Endothelial cell of umbilical vein (primary cell): ENCODE data around the gene ECSIT. TPM values are rescaled to one million over a fixed set of nuclear protein-coding genes. Genes with fewer than 3 reads are reported as not detected.
"Not testable (repeated sequence)": the region's sequence is repeated elsewhere in the genome, so short reads cannot be mapped to it uniquely, and the experiment has no call there.

ENCODE experiments used
- BruUV-seq: library from RNA; stranded (reverse); fragments of 400-500 nt; replicated peaks from 2 replicates; lab custom pipeline; 2021; lab: Mats Ljungman, UMichigan
- CTCF ChIA-PET: fragments of 300-600, 350-600 bp; sonication (Branson Sonifier 250); formaldehyde crosslinking; loops from one replicate; lab custom pipeline; 2021; ENCODE audit warnings: antibody characterized with exemption, inconsistent platforms; lab: Charles Lee
- POLR2A ChIA-PET: fragments of 300-600, 350-600 bp; sonication (Branson Sonifier 250); formaldehyde crosslinking; loops from one replicate; lab custom pipeline; 2021; ENCODE audit warnings: antibody characterized with exemption, inconsistent platforms; lab: Charles Lee
- DNase-seq: peaks from one replicate; pipeline ENCODE4 v3.0.0-alpha.2; 2011; ENCODE audit warnings: low read depth, low spot score
- FAIRE-seq: peaks from 2 replicates; lab custom pipeline; 2011; peaks lifted over from hg19 to GRCh38; lab: Jason Lieb, UNC
- H2AFZ ChIP-seq: 2 replicates; pipeline ENCODE4 v1.6.0; 2012; ENCODE audit warnings: low read depth, low read length, control low read depth, inconsistent platforms
- H3K27ac ChIP-seq: 2 replicates; pipeline ENCODE4 v1.5.1; 2011; ENCODE audit warnings: low read depth, mild to moderate bottlenecking, control low read depth, low read length, moderate library complexity; ENCODE audit not compliant: insufficient read depth
- H3K27me3 ChIP-seq, 2 experiments: 2 replicates each; pipeline versions ENCODE4 v1.6.0 to v1.6.1; 2011; ENCODE audit warnings: low read length in 2 of 2, mixed read lengths in 1 of 2; ENCODE audit not compliant: control insufficient read depth in 2 of 2, insufficient read depth in 2 of 2
- H3K36me3 ChIP-seq, 2 experiments: 2 replicates in 1 of 2; 3 replicates in 1 of 2; pipeline ENCODE4 v1.5.1; 2011; ENCODE audit warnings: low read length in 2 of 2, mild to moderate bottlenecking in 1 of 2, moderate library complexity in 1 of 2; ENCODE audit not compliant: control insufficient read depth in 2 of 2, insufficient read depth in 2 of 2; ENCODE audit errors: extremely low read depth in 1 of 2
- H3K4me1 ChIP-seq: 3 replicates; pipeline ENCODE4 v1.5.1; 2011; ENCODE audit warnings: mild to moderate bottlenecking, low read length; ENCODE audit not compliant: control insufficient read depth, insufficient read depth; ENCODE audit errors: extremely low read depth
- H3K4me2 ChIP-seq: 2 replicates; pipeline ENCODE4 v1.6.1; 2011; ENCODE audit warnings: low read length, control low read depth, mixed read lengths; ENCODE audit not compliant: insufficient read depth
- H3K4me3 ChIP-seq, 3 experiments: fragments of 200-600 bp in 1 of 3; sonication (generic), shearing (Covaris generic) in 1 of 3; replicated peaks in 1 of 3; 2 replicates each; pipeline ENCODE4 v1.5.1; 2011 to 2016; ENCODE audit warnings: control low read depth in 3 of 3, low read length in 3 of 3, mild to moderate bottlenecking in 2 of 3, inconsistent platforms in 1 of 3, low read depth in 1 of 3, moderate library complexity in 1 of 3; ENCODE audit not compliant: insufficient read depth in 1 of 3
- H3K79me2 ChIP-seq: 2 replicates; pipeline ENCODE4 v1.6.0; 2012; ENCODE audit warnings: low read length, inconsistent platforms; ENCODE audit not compliant: control insufficient read depth, insufficient read depth
- H3K9ac ChIP-seq: replicated peaks from 2 replicates; pipeline ENCODE3; 2011; ENCODE audit warnings: low read length, control low read depth; ENCODE audit not compliant: insufficient read depth; ENCODE audit errors: extremely low read depth
- H3K9me1 ChIP-seq: replicated peaks from 3 replicates; pipeline ENCODE4 v1.6.0; 2011; ENCODE audit warnings: mild to moderate bottlenecking, low read length; ENCODE audit not compliant: control insufficient read depth, insufficient read depth; ENCODE audit errors: extremely low read depth
- H3K9me3 ChIP-seq: replicated peaks from 2 replicates; pipeline ENCODE4 v1.5.1; 2012; ENCODE audit warnings: low read length, inconsistent platforms; ENCODE audit not compliant: control insufficient read depth, insufficient read depth
- H4K20me1 ChIP-seq: replicated peaks from 2 replicates; pipeline ENCODE3; 2011; ENCODE audit warnings: mild to moderate bottlenecking, low read length; ENCODE audit not compliant: control insufficient read depth, insufficient read depth; ENCODE audit errors: extremely low read depth
- GATA2 ChIP-seq: IDR thresholded peaks from 2 replicates; pipeline ENCODE4 v1.7.0; 2011; ENCODE audit warnings: low read depth, mild to moderate bottlenecking, moderate library complexity, mixed read lengths, low read length; ENCODE audit not compliant: insufficient read length, insufficient read depth
- POLR2AphosphoS5 ChIP-seq: IDR thresholded peaks from 2 replicates; pipeline ENCODE4 v1.6.1; 2012; ENCODE audit warnings: low read depth, mild to moderate bottlenecking, control low read depth, low read length, moderate library complexity; ENCODE audit not compliant: insufficient read depth
- dilution Hi-C: fragments of 300-500 bp; cut with MboI; formaldehyde crosslinking; loops from one replicate; pipeline ENCODE4 v1.15.0; 2019; ENCODE audit warnings: low sequenced_read_pairs; ENCODE audit not compliant: extremely low pct_ligation_motif_present
- intact Hi-C: fragments of 100-400 bp; cut with micrococcal nuclease; formaldehyde crosslinking; loops from one replicate; pipeline ENCODE4 v1.10.0; 2022
- polyA plus RNA-seq, 4 experiments: library from polyadenylated mRNA; depleted of rRNA in 3 of 4; stranded (reverse) in 3 of 4; unstranded in 1 of 4; fragments of >200 nt; gene quantifications; 2 replicates each; pipeline versions ENCODE4 v1.2.1 to v1.2.3, GENCODE V29; 2011 to 2012; ENCODE audit warnings: missing spikeins in 1 of 4
- total RNA-seq: library from RNA; stranded (reverse); gene quantifications from 2 replicates; pipeline ENCODE4 v1.2.3, GENCODE V29; 2021

ECSIT gene
- total and polyA plus RNA-seq, 2 donors (not counting 3 experiments of a cell fraction or from before 2014, with no cell fraction given), result 32.4 to 47.2 TPM

DNA sequence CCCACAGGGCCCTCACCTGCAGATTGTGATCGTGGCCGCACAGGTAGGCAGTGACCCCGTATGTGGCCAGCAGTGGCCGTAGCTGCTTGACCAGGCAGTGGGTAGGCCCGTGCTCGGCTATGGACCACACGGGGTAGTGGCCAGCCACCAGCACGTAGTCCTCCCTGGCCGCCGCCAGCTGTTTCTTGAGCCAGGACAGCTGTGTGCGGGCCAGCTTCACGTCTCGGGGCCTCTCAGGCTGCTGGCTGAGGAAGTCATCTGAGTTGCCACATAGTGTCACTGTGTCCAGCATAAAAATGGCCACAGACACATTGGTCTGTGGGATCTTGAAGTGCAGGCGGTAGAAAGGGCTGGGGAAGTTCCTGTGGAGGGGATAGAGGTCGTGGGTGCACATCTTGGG lies 47.3 kb upstream of the ECSIT start:
- Histone ChIP-seq H3K9me3 (no peaks in the 10 kb centered on the region), H3K4me1 (no peaks in the 10 kb centered on the region), H3K4me3 (no peak overlapping the region), H2AFZ (no peak overlapping the region), H3K27me3 (peaks cover 3 to 7% of the 10 kb centered on the region in 2 experiments), H3K36me3 (no peaks in the 10 kb centered on the region), H3K27ac (no peak overlapping the region), H4K20me1 (no peaks in the 10 kb centered on the region), H3K79me2 (no peaks in the 10 kb centered on the region), H3K9me1 (no peaks in the 10 kb centered on the region), H3K4me2 (no peak overlapping the region), H3K9ac (no peak overlapping the region)
- DNase-seq (no peak), FAIRE-seq (no peak)
- intact Hi-C loops (no loop called here), dilution Hi-C loops (no loop called here)
- CTCF ChIA-PET, result no interaction called here
- POLR2A ChIA-PET, result no interaction called here
- no TSS peak for BruUV-seq
- no peak for TF ChIP-seq POLR2AphosphoS5

DNA sequence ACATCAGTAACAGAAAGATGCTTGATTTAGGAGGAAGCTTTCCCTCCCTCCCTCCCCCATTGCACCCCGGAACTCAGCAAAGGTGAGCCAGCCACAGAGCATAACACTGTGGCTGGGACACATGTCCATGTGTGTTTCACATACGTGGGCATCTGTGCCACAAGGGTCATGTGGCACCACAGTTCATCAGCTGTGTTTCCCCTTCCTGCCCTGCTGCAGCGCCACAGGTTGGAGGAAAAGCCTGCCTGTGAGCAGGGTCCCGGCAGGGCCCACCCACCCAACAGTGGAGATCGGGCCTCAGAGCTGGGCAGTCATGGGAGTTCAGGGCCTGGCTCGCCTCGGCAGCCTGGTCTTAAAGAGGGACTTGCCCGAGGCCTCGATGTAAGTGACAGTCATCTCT lies 45.8 kb upstream of the ECSIT start:
- H2AFZ ChIP-seq, result no peak overlapping the region
- H3K9me1 ChIP-seq, result no peaks in the 10 kb centered on the region
- H3K4me3 ChIP-seq, result no peak overlapping the region
- no peaks in the 10 kb centered on the region for H3K9me3 ChIP-seq
- dilution Hi-C loops, result no loop called here
- H3K4me1 ChIP-seq, result no peaks in the 10 kb centered on the region
- H3K27me3 ChIP-seq, result peaks cover 3 to 7% of the 10 kb centered on the region in 2 experiments
- no peak for DNase-seq
- POLR2A ChIA-PET, result no interaction called here
- H3K79me2 ChIP-seq, result no peaks in the 10 kb centered on the region
- no peak for TF ChIP-seq GATA2
- CTCF ChIA-PET, result interaction anchor here (0.6 kb wide), 1 partner anchor 39 kb away, joined by 3 read pairs; no protein-coding TSS in a partner anchor
- BruUV-seq, result no TSS peak
- no peak overlapping the region for H3K9ac ChIP-seq
- no peaks in the 10 kb centered on the region for H4K20me1 ChIP-seq
- no peak overlapping the region for H3K27ac ChIP-seq
- intact Hi-C loops, result no loop called here
- FAIRE-seq, result no peak
- no peaks in the 10 kb centered on the region for H3K36me3 ChIP-seq
- H3K4me2 ChIP-seq, result no peak overlapping the region

DNA sequence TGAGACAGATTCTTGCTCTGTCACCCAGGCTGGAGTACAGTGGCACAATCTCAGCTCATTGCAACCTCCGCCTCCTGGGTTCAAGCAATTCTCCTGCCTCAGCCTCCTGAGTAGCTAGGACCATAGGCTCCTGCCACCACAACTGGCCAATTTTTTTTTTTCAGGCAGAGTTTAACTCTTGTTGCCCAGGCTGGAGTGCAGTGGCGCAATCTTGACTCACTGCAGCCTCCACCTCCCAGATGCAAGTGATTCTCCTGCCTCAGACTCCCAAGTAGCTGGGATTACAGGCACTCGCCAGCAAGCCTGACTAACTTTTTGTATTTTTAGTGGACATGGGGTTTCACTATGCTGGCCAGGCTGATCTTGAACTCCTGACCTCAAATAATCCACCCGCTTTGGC lies 44.8 kb upstream of the ECSIT start:
- H3K79me2 ChIP-seq, H3K4me1 ChIP-seq, H2AFZ ChIP-seq, FAIRE-seq, POLR2A ChIA-PET, H3K27ac ChIP-seq, H3K36me3 ChIP-seq, H3K9me3 ChIP-seq, DNase-seq, H3K9ac ChIP-seq, H4K20me1 ChIP-seq, H3K27me3 ChIP-seq, intact Hi-C loops, H3K4me2 ChIP-seq, dilution Hi-C loops, H3K4me3 ChIP-seq, BruUV-seq, H3K9me1 ChIP-seq: not testable (repeated sequence)
- CTCF ChIA-PET, result interaction anchor here (1.2 kb wide), 1 partner anchor 15 kb away, joined by 3 read pairs; the partner anchor contains the start of gene ELOF1

DNA sequence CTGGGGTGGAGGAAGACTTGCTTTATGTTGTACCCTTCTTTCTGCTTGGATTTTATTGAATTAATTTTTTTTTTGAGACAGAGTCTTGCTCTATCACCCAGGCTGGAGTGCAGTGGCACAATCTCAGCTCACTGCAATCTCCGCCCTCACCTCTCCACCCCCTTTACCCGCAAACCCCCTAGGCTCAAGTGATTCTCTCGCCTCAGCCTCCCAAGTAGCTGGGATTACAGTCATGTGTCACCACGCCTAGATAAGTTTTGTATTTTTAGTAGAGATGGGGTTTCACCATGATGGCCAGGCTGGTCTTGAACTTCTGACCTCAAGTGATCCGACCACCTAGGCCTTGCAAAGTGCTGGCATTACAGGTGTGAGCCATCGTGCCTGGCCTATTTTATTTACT lies 44.4 kb upstream of the ECSIT start:
- dilution Hi-C loops, H3K4me2 ChIP-seq, H3K9me3 ChIP-seq, BruUV-seq, H3K27me3 ChIP-seq, H3K9ac ChIP-seq, H3K4me3 ChIP-seq, H2AFZ ChIP-seq, FAIRE-seq, H3K79me2 ChIP-seq, H3K36me3 ChIP-seq, H3K27ac ChIP-seq, H3K9me1 ChIP-seq, POLR2A ChIA-PET, DNase-seq, H4K20me1 ChIP-seq, H3K4me1 ChIP-seq, intact Hi-C loops: not testable (repeated sequence)
- CTCF ChIA-PET, result interaction anchor here (1.2 kb wide), 1 partner anchor 15 kb away, joined by 3 read pairs; the partner anchor contains the start of gene ELOF1
